ENCODE results near the gene CARMIL1.

CARMIL1 gene

DNA sequence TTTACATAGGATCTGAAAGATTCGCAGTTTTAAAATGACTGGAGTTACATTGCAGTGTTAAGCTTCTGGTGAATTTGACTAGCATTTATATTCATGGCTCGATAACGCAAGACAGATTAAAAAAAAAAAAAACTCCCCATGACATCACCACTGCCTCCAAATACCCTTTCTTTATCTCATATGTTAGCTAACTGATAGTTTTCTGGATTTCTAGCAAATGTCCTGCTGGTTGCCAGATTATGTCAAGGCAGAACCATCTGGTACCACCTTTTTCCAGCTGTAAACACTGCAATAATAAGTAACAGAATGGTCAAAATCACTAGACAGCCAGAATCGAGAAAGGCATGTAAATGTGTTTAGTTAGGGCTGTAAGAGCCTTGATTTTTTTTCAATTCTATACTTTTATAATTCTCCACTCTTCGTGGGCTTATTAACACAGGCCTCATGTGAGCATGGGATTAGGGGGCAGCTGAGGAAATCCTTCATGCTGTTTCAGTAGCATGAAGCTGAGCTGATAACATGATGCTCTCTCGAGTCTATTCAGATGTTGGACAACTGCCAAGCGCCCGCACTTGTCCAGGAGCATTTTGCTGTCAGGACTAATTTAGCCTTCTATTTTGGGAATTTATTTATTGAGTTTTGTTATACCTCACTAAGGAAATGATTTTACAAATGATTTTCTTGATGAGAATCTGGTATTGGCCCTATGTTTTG is 206.8 kb downstream of the CARMIL1 start:
- DNase-seq = no peak

DNA sequence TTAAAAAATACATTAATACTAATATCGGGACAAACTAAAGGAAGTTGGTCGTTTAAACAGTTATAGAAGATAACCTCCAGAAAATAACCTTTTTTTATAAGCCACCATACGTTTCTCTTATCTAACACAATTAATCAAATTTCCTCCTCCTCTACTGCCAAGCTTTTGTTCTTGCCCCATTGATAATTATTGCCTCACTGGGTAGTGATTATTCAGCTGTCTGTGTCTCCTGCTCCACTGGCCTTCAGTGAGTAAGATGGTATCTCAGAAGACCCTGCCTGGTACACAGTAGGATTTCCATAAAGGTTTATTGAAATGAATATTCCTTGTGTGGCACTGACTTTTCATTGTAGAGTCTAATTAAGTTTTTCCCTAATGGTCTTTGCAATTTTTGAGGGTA is 207.4 kb downstream of the CARMIL1 start:
- no peak for DNase-seq

DNA sequence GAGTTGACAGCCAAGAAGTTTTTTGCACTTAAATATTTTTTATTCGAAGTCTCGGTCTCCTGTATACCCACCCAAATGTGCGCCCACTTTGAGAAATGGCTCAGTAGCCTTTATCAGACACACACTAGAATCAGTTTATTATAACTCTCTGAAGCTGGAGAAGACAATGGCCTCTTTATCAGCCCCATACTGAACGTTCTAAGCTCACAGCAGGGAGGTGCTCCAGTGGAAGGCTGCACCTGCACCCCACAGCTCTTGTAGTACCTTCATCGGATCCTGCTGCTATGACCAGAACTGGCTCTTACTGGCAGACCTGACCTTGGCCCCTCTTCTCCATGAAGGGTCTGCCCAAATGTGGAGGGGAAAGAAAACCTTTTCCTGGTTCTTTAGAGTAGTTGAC is 207.8 kb downstream of the CARMIL1 start:
- no peak for DNase-seq

DNA sequence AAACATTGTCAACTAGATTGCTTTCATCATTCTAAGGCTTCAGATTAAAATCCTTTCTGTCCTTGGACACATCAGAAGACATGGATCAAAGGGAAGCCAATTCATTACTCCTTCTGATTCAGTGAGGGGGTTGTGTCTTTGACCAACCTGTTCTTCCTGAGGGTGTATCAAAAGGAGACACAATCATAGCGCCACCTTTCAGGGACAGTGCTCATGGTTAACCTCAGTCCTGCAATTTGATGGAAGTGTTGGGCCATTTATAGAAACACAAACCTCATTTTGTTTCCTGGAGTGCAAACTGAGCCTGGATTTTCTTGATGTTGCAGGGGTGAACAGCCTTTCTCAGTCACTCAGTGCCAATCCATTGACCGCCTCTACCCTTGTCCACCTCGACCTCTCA is 209.0 kb downstream of the CARMIL1 start:
- DNase-seq = no peak

DNA sequence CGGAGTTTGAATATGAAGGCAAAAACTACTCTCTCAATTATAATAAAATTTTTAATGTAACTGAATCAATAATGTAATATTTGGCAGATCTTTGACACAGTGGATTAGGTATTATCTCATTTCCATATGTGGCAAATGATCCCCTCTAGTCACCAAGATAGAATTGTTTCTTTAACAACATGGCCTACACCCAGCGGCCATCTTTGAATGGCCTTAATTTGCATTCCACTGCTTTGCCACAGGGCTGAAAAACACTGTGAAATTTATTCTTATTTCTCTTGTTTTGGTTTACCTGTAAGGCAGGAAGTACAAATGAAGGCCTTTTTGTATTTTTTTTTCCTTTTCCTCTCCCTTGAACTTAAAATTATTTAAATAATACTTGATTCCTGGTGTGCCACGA is 210.2 kb downstream of the CARMIL1 start:
- no peak for DNase-seq

DNA sequence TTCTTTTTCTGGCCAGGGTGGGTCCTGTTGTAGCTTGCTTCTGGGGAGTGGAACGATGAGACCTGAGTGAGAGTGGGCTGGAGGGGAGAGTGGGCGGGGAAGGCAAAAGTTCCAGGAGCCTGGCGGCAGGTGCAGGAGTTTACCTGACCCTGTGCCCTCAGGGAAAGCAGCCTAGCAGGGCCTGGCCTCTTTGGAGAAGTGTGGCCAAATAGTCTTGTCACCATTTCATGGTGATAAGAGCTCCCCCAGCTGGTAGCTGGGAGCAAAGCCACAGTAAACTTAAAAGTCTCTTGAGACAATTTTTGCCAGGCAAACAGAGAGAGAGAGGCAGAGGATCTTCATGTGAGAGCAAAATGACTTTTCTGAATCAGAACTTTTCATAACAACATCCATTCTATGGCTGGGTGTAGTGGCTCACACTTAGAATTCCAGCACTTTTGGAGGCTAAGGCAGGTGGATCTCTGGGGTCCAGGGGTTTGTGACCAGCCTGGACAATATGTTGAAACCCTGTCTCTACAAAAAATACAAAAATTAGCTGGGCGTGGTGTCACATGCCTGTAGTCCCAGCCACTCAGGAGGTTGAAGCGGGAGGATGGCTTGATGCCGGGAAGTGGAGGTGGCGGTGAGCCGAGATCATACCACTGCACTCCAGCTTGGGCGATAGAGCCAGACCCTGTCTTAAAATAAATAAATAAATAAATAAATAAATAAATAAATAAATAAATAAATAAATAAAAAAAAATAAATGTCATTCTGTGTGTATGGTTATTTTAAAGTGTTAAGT is 211.0 kb downstream of the CARMIL1 start:
- peak; percentile 7 for DNase-seq

DNA sequence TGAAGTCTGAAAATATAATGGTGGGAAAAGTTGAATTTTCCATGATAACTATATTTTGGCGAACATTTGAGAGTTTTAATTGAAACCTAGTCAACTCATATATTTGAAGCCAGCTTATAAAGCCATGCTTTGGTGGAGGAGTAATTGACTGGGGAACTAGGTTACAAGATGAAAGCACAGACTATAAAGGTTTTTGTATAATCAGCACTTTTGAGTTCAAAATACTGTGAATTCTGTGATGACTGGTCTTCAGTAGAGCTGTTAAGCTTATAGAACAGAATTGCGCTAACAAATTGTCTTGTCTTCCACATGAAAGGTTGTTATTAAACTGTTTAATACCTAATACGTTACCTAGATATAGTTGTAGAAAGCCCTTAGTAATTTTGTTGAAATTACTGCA is 213.8 kb downstream of the CARMIL1 start:
- no peak for DNase-seq

DNA sequence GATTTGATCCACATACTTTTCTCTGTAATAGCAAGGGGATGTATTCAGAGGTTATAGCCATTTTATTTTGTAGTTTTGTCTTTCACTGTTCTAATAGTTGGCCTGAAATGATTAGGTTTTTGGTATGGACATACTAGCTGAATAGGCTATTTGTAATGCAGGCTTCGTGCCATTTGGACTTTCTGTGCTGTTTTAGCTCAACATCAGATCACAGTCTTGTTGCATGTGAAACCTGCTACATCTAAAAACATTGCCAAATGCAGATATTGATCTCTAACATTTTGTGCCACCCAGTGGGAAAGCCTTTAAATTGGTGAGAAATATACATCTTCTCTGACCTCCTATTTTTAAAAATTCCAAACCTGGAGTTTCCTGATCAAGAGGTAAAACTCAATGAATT is 215.3 kb downstream of the CARMIL1 start:
- DNase-seq = no peak

DNA sequence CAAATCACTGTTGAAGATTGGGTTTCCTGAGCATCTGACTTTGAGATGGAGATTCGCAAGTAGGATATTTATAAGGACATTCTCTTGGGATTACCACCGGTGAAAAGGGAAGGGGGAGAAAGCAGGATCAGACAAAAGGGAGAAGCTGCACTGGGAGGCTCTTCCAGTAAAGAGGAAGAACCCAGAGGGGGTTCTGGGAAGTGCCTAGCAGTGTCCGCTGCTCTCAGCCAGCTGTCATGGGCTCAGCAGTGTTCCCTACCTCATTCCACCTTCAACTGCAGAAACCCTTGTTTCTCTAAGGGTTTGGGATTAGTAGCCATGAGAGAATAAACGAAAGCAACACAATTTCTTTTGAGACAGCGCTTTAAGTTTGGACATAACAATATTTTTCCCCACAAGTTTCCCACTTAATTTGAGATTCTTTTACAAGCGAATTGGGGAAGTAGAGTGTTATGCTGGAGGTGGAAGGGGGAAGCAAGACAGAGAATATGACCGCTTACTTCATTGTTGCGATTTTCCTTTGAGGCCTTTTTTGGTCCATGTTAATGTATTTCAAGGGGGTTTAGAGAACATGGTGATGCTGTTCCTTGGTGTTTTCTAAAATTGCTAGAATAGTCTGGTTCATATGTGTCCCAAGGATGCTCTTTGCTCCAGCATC is 218.3 kb downstream of the CARMIL1 start:
- no peak for DNase-seq

DNA sequence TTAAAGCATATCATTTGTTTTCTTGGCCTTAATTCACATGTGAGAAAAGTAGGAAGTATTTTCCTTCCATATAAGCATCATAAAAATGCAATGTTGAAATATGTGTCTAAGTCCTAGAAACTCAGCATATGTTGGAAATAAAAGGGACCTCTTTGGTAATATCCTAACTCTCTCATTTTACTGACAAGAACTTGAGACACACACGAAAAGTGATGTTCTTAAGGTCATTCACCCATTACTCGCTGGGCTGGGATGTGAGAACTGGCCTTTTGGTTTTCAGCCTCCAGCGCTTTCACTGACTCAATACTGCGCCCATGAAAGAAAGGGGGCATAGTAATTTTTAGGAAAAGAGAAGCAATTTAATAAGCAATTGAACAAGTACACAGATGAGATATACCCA is 219.3 kb downstream of the CARMIL1 start:
- DNase-seq = no peak

DNA sequence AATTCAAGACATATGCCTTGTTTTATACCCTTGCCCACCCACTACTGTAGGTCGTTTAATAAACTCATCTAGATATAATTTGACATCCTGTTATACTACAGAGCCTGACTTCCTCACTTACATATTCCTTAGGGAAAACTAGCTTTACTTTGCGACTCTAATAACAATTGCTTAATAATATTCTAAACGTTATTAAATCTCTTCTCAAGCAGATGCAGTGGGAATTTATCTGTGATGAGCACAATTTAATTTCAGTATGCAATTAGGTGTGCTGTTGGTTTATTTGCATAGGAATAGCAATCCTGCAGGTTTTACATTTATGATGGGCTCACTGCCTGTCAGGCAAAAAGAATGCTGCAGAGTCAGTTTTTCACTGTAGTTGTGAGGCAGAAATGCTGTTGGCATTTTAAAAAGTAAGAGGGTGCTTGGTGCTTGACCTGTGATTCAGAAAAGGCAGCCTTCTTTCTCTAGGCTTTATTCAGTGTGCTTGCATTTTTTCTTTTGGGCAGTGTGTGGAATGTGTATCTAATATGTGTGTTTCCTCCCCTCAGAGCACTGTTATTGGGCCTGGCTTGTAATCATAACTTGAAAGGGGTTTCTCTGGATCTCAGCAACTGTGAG is 220.6 kb downstream of the CARMIL1 start:
- DNase-seq = no peak

DNA sequence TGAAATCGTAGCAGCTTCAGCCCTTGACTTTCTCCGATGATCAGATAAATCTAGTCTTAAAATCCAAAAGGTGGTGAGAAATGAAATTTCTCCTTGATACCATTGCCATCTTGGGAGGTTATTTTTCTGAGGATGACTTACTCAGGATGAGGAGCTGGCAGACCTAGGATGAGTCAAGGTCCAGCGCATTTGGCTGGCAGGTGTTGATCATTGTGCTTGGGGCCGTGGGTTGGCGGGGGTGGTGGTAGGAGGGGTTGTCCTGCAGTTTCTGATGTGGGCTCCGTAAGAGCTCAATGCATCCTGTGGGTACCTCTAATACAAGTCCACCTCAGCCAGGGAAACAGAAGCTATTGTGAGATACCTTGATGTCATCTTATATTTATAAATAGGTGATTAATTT is 224.5 kb downstream of the CARMIL1 start:
- DNase-seq = no peak

DNA sequence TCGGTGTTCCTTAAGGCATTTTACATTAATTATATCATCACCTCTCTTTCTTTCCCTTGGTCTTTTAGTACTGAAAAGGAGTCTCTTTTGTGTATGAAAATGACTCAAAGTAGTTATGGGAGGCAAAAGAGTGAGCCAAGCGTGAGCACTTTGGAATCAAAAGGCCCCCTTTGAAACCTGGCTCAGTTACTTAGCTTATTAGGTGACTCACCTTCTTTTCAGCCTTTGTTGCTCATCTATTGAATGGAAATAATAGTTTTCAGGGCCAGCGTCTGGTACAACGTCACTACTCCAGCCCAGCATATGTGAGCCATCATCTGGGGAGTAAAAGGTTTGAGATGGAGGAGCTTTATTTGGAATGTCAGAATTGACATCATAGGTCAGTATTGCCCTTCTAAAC is 225.5 kb downstream of the CARMIL1 start:
- DNase-seq = no peak

DNA sequence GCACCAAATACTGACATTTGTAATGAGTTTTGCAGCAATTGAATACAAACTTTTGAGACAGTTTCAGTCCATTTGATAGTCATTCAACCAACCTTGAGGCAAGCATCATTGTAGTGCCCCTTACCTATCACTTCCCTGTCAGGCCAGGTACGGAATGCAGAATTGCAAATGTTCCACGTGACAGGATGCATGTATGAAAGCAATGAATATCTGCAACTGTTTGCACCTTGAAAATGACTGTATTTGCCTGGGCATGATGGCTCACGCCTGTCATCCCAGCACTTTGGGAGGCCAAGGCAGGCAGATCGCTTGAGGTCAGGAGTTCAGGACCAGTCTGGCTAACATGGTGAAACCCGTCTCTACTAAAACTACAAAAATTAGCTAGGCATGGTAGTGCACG is 226.8 kb downstream of the CARMIL1 start:
- no peak for DNase-seq

DNA sequence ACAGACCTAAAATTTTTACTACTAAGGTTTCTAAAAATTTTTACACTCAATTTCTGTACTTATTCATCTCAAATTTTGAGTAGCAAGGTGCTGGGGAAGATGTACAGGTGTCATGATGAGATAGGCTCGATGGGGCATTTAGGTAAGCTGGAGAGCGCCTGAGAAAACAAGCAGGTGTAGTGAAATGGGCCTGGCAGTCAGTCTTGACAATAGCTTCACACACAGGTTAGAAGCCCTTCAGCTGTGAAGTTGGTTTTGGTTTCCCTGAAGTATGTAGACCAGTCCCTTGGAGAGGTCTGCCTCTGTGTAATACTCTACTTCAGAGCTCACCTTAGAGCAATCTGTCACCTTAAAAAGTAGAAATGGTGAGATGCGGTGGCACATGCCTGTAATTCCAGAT is 228.9 kb downstream of the CARMIL1 start:
- DNase-seq = no peak

DNA sequence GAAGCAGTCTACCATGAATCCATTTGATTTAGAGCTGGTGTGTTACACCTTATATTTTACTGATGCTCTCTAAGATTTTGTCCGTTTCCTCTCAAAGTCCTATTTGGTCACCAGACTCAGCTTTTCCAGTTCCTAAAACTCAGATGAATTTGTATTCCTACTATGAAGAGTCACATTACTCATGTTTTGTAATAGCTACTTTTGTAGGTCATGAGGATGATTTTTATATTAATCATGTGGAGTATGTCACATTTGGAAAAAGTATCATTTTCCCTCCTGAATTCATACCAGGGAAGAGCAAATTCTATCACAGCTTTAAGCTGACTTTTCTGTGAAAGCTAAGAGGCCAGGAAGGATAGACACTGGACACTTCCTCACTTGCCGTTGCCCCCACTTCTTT is 232.2 kb downstream of the CARMIL1 start:
- DNase-seq = no peak

DNA sequence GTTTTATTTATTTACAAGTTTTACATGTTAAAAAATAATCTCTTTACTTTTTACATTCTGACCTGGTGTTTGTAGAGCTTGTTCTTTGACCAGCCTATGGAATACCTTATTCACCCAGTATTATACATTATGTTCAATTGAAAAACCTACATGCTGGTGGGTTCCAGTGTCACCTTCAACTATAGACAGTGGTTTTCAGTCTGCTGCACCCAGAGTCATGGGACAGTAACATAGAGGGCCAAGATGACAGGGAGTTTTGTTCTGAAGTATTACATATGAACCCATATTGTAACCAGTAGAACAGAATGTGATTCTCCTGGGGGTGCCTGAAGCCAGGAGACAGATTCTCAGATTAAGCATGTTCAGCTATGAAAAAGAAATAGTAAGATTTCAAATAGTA is 233.4 kb downstream of the CARMIL1 start:
- DNase-seq = no peak

DNA sequence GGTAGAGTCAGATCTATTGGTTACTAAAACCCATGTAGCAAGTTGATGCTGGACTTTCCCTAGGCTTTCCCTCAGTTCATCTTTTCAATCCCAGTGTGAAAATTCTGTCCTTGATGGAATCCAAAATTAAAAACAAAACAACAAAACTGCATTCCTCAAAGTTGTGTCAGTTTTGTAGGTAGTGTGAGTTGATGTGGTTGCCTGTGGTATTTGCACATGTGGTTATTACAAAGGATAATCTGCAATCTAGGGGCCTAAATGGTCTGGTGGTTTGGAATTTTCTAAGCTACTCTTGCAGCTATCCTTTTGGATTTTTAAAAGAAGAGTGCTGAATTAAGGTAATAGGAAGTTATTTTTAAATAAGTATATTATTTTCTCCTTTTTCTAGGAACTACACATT is 240.7 kb downstream of the CARMIL1 start:
- DNase-seq = no peak

DNA sequence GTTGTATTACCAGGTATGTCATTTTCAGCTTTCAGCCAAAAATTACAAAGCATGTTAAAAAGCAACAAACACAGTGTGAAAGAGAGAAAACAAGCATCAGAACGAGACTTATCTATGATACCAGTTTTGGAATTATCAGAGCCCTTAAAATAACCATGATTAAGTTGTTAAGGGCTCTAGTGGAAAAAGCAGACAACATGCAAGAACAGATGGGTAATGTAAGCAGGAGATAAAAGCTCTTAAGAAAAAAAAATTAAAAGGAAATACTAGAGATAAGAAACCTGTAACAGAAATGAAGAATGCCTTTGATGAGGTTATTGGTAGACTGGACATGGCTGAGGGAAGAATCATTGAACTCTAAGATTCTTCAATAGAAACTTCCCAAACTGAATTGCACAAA is 245.4 kb downstream of the CARMIL1 start:
- DNase-seq = no peak

DNA sequence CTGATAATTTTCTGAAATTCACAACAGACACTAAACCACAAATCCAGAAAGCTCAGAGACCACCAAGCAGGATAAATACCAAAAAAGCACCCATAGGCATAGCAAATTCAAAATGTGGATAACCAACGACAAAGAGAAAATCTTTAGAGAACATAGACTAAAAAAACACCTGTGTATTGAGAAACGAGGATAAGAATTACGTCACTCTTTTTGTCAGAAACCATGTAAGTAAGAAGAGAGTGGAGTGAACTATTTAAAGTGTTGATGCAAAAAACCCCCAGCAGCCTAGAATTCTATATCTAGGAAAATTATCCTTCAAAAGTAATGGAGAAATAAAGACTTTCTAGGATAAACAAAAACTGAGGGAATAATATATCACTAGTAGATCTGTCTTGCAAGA is 245.9 kb downstream of the CARMIL1 start:
- no peak for DNase-seq

DNA sequence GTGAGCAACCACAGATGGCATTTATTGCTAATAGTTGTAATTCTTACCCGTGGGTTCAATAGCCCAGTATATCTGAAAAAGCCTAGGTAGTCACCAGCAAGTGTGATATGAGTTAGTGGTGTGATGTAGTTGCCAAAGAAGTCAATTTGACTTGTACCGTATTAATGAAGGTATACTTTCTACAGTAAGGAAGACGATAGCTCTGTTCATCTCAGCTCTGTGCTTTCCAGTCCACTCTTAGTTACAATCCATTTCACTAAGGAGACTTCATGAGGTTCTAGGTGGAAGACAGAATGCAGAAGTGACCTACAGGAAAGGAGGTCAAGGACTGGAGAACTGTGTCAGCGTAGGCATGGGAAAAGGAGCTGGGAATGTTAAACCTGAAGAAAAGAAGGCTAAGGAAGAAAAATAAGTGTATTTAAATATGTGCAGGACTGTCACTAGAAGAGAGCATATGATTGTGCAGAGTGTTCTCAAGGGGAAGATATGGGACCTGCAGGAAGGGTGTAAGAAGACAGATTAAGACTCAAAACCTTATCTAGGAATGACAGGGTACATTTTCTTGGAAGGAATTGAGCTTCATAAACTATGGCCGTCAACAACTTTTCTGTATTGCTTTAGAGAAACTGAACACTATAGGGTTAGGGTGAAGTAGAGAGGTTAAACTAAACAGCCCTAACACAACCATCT is 255.9 kb downstream of the CARMIL1 start:
- DNase-seq = no peak

DNA sequence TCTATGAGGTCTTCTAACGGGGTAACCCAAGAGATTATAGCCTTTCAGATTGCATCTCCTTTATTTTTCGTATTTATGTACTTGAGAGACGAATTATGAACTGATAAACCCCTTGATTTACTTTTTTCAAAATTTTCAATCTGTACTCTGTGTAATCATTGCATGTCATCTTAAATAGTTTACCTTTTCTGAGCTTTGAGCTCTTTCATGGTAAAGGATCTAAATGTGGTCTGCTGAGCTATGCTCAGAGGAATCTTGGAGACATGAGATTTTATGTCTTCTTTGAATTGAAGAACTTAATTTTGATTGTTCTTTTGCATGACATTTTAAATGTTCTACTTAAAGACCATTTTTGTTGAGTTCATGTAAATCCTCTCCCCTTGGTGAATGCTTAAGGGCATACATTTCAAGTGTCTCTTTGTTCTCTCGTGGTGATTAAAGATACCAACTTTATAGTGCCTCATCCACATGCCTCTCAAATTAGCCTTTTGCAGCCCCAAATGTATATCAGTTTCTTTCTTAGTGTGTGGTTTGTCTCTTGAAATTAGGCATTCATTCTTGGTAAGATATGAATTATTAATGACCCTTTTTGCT is 256.6 kb downstream of the CARMIL1 start:
- DNase-seq = no peak

DNA sequence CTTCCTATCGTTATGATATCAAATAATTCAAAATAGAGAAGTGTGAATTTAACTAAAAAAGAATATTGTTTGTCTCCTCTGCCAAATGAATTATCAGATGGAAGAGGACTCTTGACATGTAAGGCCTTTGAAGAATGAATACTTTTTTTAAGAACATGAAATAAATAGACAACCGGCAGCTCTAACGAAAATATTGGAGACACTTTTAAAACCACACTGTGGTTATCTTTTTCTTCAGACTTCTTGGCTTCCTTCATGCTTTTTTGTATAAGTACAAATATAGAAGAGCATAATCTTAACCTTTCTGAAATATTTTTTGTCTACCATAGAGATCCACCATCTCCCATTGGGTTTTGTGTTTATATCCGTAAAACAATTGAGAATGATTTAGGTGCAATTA is 257.6 kb downstream of the CARMIL1 start:
- no peak for DNase-seq

All from 8988T (cell line).